ENCODE results near the gene C8G. TPM values are rescaled to one million over a fixed set of nuclear protein-coding genes. Genes with fewer than 3 reads are reported as not detected.

Gene C8G
- total RNA-seq, 4 donors from 2014 or later: 1.7 to 5.2 TPM; not detected in 2

GRCh38 chr9:136946228-136947027, 1.4 kb downstream of the C8G start:
- no peak for TF ChIP-seq CTCF (IDR thresholded peaks at IDR 0.05 in 4 of 5, conservative IDR thresholded peaks at IDR 0.05 in 1 of 5)
- TF ChIP-seq POLR2A (IDR thresholded peaks at IDR 0.05): no peak
- peaks cover 0 to 17% of the 10 kb centered on the region in 2 donors for H3K36me3 ChIP-seq
- ATAC-seq (no peak), DNase-seq (no peak)
- in situ Hi-C loops (cut with MboI; ENCODE audit: low sequenced_read_pairs in 4 of 4): loop anchor here in 2 of 4 donors (10.0 to 25.0 kb wide), 2 partner anchors 88 to 159 kb away; partner anchors contain the start of genes CCDC183 (in 1 of the 2), FUT7 (in 1 of the 2) and TMEM141 (in 1 of the 2)
- intact Hi-C loops (cut with DNase I; ENCODE audit: low total_unique reads): no loop called here
- no peaks in the 10 kb centered on the region for H3K9me3 ChIP-seq
- peak overlapping the region; percentile 73 to 89 (median 76) for H3K27ac ChIP-seq
- H3K4me1 ChIP-seq: peaks cover 18 to 53% of the 10 kb centered on the region in 2 donors
- H3K27me3 ChIP-seq: no peaks in the 10 kb centered on the region
- peak overlapping the region in 1 of 4 donors; percentile 10 for H3K4me3 ChIP-seq

- intact Hi-C loops (cut with DNase I; ENCODE audit: low total_unique reads) (no loop called here), in situ Hi-C loops (cut with MboI; ENCODE audit: low sequenced_read_pairs in 4 of 4) (loop anchor here in 2 of 4 donors (10.0 to 25.0 kb wide), 2 partner anchors 88 to 160 kb away; partner anchors contain the start of genes CCDC183 (in 1 of the 2), FUT7 (in 1 of the 2) and TMEM141 (in 1 of the 2))
- Histone ChIP-seq H3K4me1 (peaks cover 16 to 45% of the 10 kb centered on the region in 2 donors), H3K36me3 (peaks cover 0 to 8% of the 10 kb centered on the region in 2 donors), H3K27ac (peak overlapping the region; percentile 73 to 89 (median 76)), H3K27me3 (no peaks in the 10 kb centered on the region), H3K4me3 (peak overlapping the region in 2 of 4 donors; percentile 4 to 10), H3K9me3 (no peaks in the 10 kb centered on the region)
- TF ChIP-seq CTCF (IDR thresholded peaks at IDR 0.05 in 4 of 5, conservative IDR thresholded peaks at IDR 0.05 in 1 of 5) (no peak), POLR2A (IDR thresholded peaks at IDR 0.05) (no peak)
- DNase-seq (no peak), ATAC-seq (no peak)
These were observed 2.2 kb downstream of the C8G start for GRCh38 chr9:136947028-136947891.

- TF ChIP-seq CTCF (IDR thresholded peaks at IDR 0.05 in 4 of 5, conservative IDR thresholded peaks at IDR 0.05 in 1 of 5) (peak in 4 of 5 experiments; percentile 26 to 52 (median 46)), POLR2A (IDR thresholded peaks at IDR 0.05) (no peak)
- intact Hi-C loops (cut with DNase I; ENCODE audit: low total_unique reads): no loop called here
- DNase-seq (peak in 1 of 2 donors; percentile 38), ATAC-seq (no peak)
- in situ Hi-C loops (cut with MboI; ENCODE audit: low sequenced_read_pairs in 4 of 4): loop anchor here in 2 of 4 donors (10.0 to 25.0 kb wide), 2 partner anchors 87 to 161 kb away; partner anchors contain the start of genes CCDC183 (in 1 of the 2), FUT7 (in 1 of the 2) and TMEM141 (in 1 of the 2)
- no peaks in the 10 kb centered on the region for H3K9me3 ChIP-seq
- H3K4me3 ChIP-seq: no peak overlapping the region
- H3K36me3 ChIP-seq: peaks cover 0 to under 1% of the 10 kb centered on the region in 2 donors
- peak overlapping the region; percentile 73 to 89 (median 76) for H3K27ac ChIP-seq
- H3K4me1 ChIP-seq: peaks cover 12 to 37% of the 10 kb centered on the region in 2 donors
- no peaks in the 10 kb centered on the region for H3K27me3 ChIP-seq
These were observed 3.0 kb downstream of the C8G start for GRCh38 chr9:136947955-136948510.

- in situ Hi-C loops (cut with MboI; ENCODE audit: low sequenced_read_pairs in 4 of 4): loop anchor here in 2 of 4 donors (10.0 to 25.0 kb wide), 2 partner anchors 85 to 162 kb away; partner anchors contain the start of genes CCDC183 (in 1 of the 2), FUT7 (in 1 of the 2) and TMEM141 (in 1 of the 2)
- intact Hi-C loops (cut with DNase I; ENCODE audit: low total_unique reads): no loop called here
- no peaks in the 10 kb centered on the region for H3K9me3 ChIP-seq
- H3K36me3 ChIP-seq: no peaks in the 10 kb centered on the region
- TF ChIP-seq POLR2A (IDR thresholded peaks at IDR 0.05) (no peak), CTCF (IDR thresholded peaks at IDR 0.05 in 4 of 5, conservative IDR thresholded peaks at IDR 0.05 in 1 of 5) (no peak)
- DNase-seq: no peak
- peak; percentile 8 to 22 for ATAC-seq
- H3K27me3 ChIP-seq: no peaks in the 10 kb centered on the region
- H3K4me3 ChIP-seq: peak overlapping the region; percentile 67 to 82 (median 79)
- H3K4me1 ChIP-seq: peaks cover 6 to 30% of the 10 kb centered on the region in 2 donors
- peak overlapping the region; percentile 85 to 91 (median 87) for H3K27ac ChIP-seq
These were observed 4.3 kb downstream of the C8G start for GRCh38 chr9:136949239-136949816.
